ENCODE data around the gene SDHC. TPM values are rescaled to one million over a fixed set of nuclear protein-coding genes. Genes with fewer than 3 reads are reported as not detected.

The SDHC gene
- total and polyA plus RNA-seq, 2 of the 13 experiments (the other 11 are each of a cell fraction or from before 2014, with no cell fraction given), result 27.1 to 229 TPM

DNA sequence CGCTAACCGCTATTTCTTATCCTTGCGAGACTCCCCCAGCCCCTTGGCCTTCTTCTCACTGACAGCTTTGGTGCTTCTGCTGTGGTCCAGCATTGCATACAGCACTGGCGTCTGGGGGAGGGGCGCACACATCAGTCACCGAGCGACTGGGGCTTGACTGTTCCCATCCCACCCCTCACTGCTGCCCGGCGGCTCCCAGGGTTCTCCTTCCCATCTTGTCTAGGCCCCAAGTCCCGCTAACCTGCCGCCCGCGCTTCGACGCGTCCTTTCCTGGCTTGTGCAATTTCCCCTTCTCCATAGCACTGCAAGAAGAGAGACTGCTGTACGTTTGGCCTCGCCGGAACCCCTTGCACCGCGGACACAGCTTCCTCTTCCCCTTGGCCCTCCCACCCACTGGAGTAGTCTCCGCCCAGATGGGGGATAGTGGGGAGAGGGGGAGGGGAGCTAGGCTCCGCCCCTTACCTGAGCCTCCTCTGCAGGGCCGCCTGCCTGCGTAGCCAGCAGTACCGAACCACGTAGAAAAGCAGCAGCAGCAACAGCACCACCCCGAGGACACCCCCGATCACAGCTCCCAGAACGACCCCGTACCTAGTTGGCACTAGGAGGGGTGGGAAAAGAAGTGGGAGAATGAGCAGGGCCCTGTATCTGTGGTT is 8.2 kb upstream of the SDHC start (continued):
- TF ChIP-seq, protein P1, sequence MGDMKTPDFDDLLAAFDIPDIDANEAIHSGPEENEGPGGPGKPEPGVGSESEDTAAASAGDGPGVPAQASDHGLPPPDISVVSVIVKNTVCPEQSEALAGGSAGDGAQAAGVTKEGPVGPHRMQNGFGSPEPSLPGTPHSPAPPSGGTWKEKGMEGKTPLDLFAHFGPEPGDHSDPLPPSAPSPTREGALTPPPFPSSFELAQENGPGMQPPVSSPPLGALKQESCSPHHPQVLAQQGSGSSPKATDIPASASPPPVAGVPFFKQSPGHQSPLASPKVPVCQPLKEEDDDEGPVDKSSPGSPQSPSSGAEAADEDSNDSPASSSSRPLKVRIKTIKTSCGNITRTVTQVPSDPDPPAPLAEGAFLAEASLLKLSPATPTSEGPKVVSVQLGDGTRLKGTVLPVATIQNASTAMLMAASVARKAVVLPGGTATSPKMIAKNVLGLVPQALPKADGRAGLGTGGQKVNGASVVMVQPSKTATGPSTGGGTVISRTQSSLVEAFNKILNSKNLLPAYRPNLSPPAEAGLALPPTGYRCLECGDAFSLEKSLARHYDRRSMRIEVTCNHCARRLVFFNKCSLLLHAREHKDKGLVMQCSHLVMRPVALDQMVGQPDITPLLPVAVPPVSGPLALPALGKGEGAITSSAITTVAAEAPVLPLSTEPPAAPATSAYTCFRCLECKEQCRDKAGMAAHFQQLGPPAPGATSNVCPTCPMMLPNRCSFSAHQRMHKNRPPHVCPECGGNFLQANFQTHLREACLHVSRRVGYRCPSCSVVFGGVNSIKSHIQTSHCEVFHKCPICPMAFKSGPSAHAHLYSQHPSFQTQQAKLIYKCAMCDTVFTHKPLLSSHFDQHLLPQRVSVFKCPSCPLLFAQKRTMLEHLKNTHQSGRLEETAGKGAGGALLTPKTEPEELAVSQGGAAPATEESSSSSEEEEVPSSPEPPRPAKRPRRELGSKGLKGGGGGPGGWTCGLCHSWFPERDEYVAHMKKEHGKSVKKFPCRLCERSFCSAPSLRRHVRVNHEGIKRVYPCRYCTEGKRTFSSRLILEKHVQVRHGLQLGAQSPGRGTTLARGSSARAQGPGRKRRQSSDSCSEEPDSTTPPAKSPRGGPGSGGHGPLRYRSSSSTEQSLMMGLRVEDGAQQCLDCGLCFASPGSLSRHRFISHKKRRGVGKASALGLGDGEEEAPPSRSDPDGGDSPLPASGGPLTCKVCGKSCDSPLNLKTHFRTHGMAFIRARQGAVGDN (CRISPR knock-in tag; IDR thresholded peaks at IDR 0.05), result peak; percentile 74
- TF ChIP-seq ZNF33B (CRISPR knock-in tag; IDR thresholded peaks at IDR 0.05) (no peak), RBFOX2 (IDR thresholded peaks at IDR 0.05; ENCODE audit: low read depth, low read length) (peak; percentile 20; the same call in 1 of the 2 replicates), LCORL (IDR thresholded peaks at IDR 0.05) (no peak), LCORL (CRISPR knock-in tag; IDR thresholded peaks at IDR 0.05) (0 out of 2 replicates have a peak, but pooled peaks have one; percentile 51), ZNF430 (CRISPR knock-in tag; IDR thresholded peaks at IDR 0.05) (peak; percentile 60; the same call in 1 of the 2 replicates), KLF11 (CRISPR knock-in tag; IDR thresholded peaks at IDR 0.05) (no peak), SP4 (CRISPR knock-in tag; IDR thresholded peaks at IDR 0.05) (0 out of 2 replicates have a peak, but pooled peaks have one; percentile 29), ZNF33A (CRISPR knock-in tag; IDR thresholded peaks at IDR 0.05; ENCODE audit: borderline replicate concordance) (no peak), MXD4 (CRISPR knock-in tag; IDR thresholded peaks at IDR 0.05) (no peak), SPEN (CRISPR knock-in tag; IDR thresholded peaks at IDR 0.05; ENCODE audit: low read depth) (peak; percentile 32; the same call in 1 of the 2 replicates), CENPX (CRISPR knock-in tag; IDR thresholded peaks at IDR 0.05) (no peak), ISL2 (CRISPR knock-in tag; IDR thresholded peaks at IDR 0.05) (no peak), GABPA (IDR thresholded peaks at IDR 0.05; ENCODE audit: low read depth, low read length) (0 out of 2 replicates have a peak, but pooled peaks have one; percentile 28), GABPA (CRISPR knock-in tag; IDR thresholded peaks at IDR 0.05; ENCODE audit: low read depth) (peak; percentile 75), YEATS4 (CRISPR knock-in tag; IDR thresholded peaks at IDR 0.05; ENCODE audit: borderline replicate concordance) (peak; percentile 50; the same call in 1 of the 2 replicates)
- TF ChIP-seq, protein P2, sequence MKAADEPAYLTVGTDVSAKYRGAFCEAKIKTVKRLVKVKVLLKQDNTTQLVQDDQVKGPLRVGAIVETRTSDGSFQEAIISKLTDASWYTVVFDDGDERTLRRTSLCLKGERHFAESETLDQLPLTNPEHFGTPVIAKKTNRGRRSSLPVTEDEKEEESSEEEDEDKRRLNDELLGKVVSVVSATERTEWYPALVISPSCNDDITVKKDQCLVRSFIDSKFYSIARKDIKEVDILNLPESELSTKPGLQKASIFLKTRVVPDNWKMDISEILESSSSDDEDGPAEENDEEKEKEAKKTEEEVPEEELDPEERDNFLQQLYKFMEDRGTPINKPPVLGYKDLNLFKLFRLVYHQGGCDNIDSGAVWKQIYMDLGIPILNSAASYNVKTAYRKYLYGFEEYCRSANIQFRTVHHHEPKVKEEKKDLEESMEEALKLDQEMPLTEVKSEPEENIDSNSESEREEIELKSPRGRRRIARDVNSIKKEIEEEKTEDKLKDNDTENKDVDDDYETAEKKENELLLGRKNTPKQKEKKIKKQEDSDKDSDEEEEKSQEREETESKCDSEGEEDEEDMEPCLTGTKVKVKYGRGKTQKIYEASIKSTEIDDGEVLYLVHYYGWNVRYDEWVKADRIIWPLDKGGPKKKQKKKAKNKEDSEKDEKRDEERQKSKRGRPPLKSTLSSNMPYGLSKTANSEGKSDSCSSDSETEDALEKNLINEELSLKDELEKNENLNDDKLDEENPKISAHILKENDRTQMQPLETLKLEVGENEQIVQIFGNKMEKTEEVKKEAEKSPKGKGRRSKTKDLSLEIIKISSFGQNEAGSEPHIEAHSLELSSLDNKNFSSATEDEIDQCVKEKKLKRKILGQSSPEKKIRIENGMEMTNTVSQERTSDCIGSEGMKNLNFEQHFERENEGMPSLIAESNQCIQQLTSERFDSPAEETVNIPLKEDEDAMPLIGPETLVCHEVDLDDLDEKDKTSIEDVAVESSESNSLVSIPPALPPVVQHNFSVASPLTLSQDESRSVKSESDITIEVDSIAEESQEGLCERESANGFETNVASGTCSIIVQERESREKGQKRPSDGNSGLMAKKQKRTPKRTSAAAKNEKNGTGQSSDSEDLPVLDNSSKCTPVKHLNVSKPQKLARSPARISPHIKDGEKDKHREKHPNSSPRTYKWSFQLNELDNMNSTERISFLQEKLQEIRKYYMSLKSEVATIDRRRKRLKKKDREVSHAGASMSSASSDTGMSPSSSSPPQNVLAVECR (CRISPR knock-in tag; IDR thresholded peaks at IDR 0.05; ENCODE audit: borderline replicate concordance), result peak; percentile 55; the same call in 1 of the 2 replicates
- TF ChIP-seq, protein P3, sequence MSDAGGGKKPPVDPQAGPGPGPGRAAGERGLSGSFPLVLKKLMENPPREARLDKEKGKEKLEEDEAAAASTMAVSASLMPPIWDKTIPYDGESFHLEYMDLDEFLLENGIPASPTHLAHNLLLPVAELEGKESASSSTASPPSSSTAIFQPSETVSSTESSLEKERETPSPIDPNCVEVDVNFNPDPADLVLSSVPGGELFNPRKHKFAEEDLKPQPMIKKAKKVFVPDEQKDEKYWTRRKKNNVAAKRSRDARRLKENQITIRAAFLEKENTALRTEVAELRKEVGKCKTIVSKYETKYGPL (CRISPR knock-in tag; IDR thresholded peaks at IDR 0.05), result no peak
